Hepatocyte (in vitro differentiated cells): ENCODE data around the gene FBRSL1. TPM values are rescaled to one million over a fixed set of nuclear protein-coding genes. Genes with fewer than 3 reads are reported as not detected.

ENCODE experiments used
- DNase-seq: peaks from one replicate; pipeline ENCODE4 v3.0.0-alpha.2; 2016; ENCODE audit warnings: low spot score
- H2AFZ ChIP-seq: fragments of 200-600 bp; sonication (generic); 2 replicates; pipeline ENCODE4 v1.6.0; 2016; ENCODE audit warnings: antibody characterized with exemption, mild to moderate bottlenecking
- H3K27ac ChIP-seq: fragments of 200-600 bp; sonication (generic); 2 replicates; pipeline ENCODE4 v1.5.1; 2016; ENCODE audit warnings: mild to moderate bottlenecking
- H3K27me3 ChIP-seq: fragments of 200-600 bp; sonication (generic); 2 replicates; pipeline ENCODE4 v1.6.1; 2016
- H3K36me3 ChIP-seq: fragments of 200-600 bp; sonication (generic); replicated peaks from 2 replicates; pipeline ENCODE4 v1.5.1; 2016; ENCODE audit warnings: low read depth; ENCODE audit not compliant: insufficient read depth
- H3K4me1 ChIP-seq: fragments of 200-600 bp; sonication (generic); 2 replicates; pipeline ENCODE4 v1.5.1; 2016; ENCODE audit warnings: mild to moderate bottlenecking, moderate library complexity; ENCODE audit not compliant: insufficient read depth
- H3K4me2 ChIP-seq: fragments of 200-600 bp; sonication (generic); 2 replicates; pipeline ENCODE4 v1.6.0; 2016
- H3K4me3 ChIP-seq: fragments of 200-600 bp; sonication (generic); 2 replicates; pipeline ENCODE4 v1.5.1; 2016; ENCODE audit warnings: mild to moderate bottlenecking
- H3K79me2 ChIP-seq: fragments of 200-600 bp; sonication (generic); 2 replicates; pipeline ENCODE4 v1.6.0; 2017; ENCODE audit warnings: mild to moderate bottlenecking
- H3K9me2 ChIP-seq: fragments of 200-600 bp; sonication (generic); replicated peaks from 2 replicates; pipeline ENCODE4 v1.6.0; 2017; ENCODE audit warnings: mild to moderate bottlenecking; ENCODE audit not compliant: insufficient read depth
- H3K9me3 ChIP-seq: fragments of 200-600 bp; sonication (generic); 2 replicates; pipeline ENCODE4 v1.5.1; 2016; ENCODE audit warnings: low read depth, mild to moderate bottlenecking
- H4K20me1 ChIP-seq: fragments of 200-600 bp; sonication (generic); 2 replicates; pipeline ENCODE4 v1.6.0; 2016; ENCODE audit warnings: mild to moderate bottlenecking; ENCODE audit not compliant: insufficient read depth, poor library complexity, severe bottlenecking
- EZH2 ChIP-seq: fragments of 200-600 bp; sonication (generic); IDR thresholded peaks from 2 replicates; pipeline ENCODE4 v1.6.1; 2016; ENCODE audit warnings: antibody characterized with exemption, mild to moderate bottlenecking, borderline replicate concordance
- EZH2phosphoT487 ChIP-seq: fragments of 200-600 bp; sonication (generic); IDR thresholded peaks from one replicate; pipeline ENCODE4 v1.6.1; 2018; ENCODE audit warnings: antibody characterized with exemption, mild to moderate bottlenecking, low read depth, moderate library complexity; ENCODE audit not compliant: unreplicated experiment, severe bottlenecking
- WGBS: methylation state at CpG from one replicate; pipeline ENCODE4 v1.1.6; 2016; ENCODE audit warnings: low lambda C conversion rate; ENCODE audit errors: missing lambda C conversion rate; 5-methylcytosine and 5-hydroxymethylcytosine counted together
- polyA plus RNA-seq: library from polyadenylated mRNA; unstranded; fragments of >200 nt; fragmentation: Nextera tagmentation; extraction: Ambion mirVana; gene quantifications from 2 replicates; pipeline ENCODE4 v1.2.1, GENCODE V29; 2016
- total RNA-seq: library from RNA; depleted of rRNA; stranded (reverse); fragments of >200 nt; gene quantifications from 2 replicates; pipeline ENCODE4 v1.2.3, GENCODE V29; 2014
- TF ChIP-seq, protein P1 (sequence below): fragments of 200-600 bp; sonication (generic); IDR thresholded peaks from 2 replicates; pipeline ENCODE4 v1.5.1; 2016; ENCODE audit warnings: antibody characterized with exemption, mild to moderate bottlenecking; ENCODE audit not compliant: poor library complexity

FBRSL1 gene
- total and polyA plus RNA-seq, 2 experiments from 2014 or later: 18.5 to 61.1 TPM

DNA sequence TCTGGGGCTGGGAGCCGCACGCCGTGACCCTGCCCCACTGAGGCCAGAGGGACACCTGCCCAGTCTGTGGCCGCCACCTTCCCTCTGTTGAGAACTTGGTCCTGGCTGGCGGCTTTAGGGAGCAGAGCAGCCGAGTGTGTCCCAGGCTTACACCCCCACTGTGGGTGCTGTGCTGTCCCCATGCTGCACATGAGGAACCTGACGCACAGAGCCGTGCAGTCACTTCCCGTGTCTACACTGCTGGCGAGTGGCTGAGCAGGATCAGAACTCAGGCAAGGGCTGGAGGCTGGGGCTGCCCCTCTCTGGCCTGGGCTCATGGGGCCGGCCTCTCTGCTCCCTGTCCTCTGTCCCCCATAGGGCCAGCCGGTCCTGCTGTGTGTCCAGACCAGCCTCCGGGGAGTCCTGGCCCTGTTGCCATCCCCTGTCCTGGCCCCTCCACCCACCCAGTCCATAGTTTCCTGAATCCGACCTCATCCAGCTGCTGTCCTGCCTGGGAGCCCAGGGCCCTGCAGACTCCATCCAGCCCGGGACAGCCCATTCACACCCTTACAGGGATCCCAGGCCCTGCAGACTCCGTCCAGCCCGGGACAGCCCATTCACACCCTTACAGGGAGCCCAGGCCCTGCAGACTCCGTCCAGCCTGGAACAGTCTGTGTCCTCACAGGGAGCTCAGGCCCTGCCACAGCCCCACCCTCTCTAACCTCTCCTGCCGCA is 10.3 kb downstream of the FBRSL1 start:
- peaks cover 98% of the 10 kb centered on the region for H3K79me2 ChIP-seq

DNA sequence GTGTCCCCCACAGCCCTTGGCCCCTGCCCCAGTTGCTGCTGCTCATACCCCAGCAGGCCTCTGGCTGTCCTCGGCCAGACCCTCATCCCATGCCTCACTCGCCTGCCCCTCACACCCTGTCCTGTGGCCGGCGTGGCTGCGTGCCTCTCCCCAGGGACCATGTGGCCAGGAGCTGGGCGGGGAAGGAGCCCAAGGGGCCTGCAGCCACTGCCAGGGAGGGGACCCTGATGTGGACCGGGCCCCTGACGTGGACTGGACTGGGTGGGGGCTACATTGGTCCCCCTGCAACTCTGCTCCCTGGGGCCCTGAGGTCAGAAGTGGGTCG is 10.9 kb downstream of the FBRSL1 start:
- Histone ChIP-seq H3K9me3 (no peaks in the 10 kb centered on the region), H3K4me2 (no peak overlapping the region), H3K27me3 (no peaks in the 10 kb centered on the region), H2AFZ (no peak overlapping the region), H4K20me1 (peaks cover 98% of the 10 kb centered on the region), H3K4me1 (peaks cover 27% of the 10 kb centered on the region), H3K27ac (no peak overlapping the region), H3K36me3 (no peaks in the 10 kb centered on the region), H3K4me3 (no peak overlapping the region), H3K9me2 (no peaks in the 10 kb centered on the region), H3K79me2 (peaks cover 98% of the 10 kb centered on the region)
- 96% methylated on average over 8 of the region's 9 CpGs for WGBS
- DNase-seq: no peak
- TF ChIP-seq, protein P1, sequence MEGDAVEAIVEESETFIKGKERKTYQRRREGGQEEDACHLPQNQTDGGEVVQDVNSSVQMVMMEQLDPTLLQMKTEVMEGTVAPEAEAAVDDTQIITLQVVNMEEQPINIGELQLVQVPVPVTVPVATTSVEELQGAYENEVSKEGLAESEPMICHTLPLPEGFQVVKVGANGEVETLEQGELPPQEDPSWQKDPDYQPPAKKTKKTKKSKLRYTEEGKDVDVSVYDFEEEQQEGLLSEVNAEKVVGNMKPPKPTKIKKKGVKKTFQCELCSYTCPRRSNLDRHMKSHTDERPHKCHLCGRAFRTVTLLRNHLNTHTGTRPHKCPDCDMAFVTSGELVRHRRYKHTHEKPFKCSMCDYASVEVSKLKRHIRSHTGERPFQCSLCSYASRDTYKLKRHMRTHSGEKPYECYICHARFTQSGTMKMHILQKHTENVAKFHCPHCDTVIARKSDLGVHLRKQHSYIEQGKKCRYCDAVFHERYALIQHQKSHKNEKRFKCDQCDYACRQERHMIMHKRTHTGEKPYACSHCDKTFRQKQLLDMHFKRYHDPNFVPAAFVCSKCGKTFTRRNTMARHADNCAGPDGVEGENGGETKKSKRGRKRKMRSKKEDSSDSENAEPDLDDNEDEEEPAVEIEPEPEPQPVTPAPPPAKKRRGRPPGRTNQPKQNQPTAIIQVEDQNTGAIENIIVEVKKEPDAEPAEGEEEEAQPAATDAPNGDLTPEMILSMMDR: no peak
- no peak for TF ChIP-seq EZH2phosphoT487
- TF ChIP-seq EZH2: no peak

More for the DNA sequence above, 10.3 kb downstream of the FBRSL1 start:
- Histone ChIP-seq H3K9me2 (no peaks in the 10 kb centered on the region), H2AFZ (no peak overlapping the region), H3K9me3 (no peaks in the 10 kb centered on the region), H3K4me2 (no peak overlapping the region), H4K20me1 (peaks cover 98% of the 10 kb centered on the region), H3K4me1 (peaks cover 25% of the 10 kb centered on the region), H3K4me3 (no peak overlapping the region), H3K27ac (no peak overlapping the region), H3K36me3 (no peaks in the 10 kb centered on the region), H3K27me3 (no peaks in the 10 kb centered on the region)
- no peak for DNase-seq
- WGBS: 86% methylated on average over 19 of the region's 19 CpGs
- TF ChIP-seq, protein P1: no peak
- TF ChIP-seq EZH2phosphoT487: no peak
- no peak for TF ChIP-seq EZH2

DNA sequence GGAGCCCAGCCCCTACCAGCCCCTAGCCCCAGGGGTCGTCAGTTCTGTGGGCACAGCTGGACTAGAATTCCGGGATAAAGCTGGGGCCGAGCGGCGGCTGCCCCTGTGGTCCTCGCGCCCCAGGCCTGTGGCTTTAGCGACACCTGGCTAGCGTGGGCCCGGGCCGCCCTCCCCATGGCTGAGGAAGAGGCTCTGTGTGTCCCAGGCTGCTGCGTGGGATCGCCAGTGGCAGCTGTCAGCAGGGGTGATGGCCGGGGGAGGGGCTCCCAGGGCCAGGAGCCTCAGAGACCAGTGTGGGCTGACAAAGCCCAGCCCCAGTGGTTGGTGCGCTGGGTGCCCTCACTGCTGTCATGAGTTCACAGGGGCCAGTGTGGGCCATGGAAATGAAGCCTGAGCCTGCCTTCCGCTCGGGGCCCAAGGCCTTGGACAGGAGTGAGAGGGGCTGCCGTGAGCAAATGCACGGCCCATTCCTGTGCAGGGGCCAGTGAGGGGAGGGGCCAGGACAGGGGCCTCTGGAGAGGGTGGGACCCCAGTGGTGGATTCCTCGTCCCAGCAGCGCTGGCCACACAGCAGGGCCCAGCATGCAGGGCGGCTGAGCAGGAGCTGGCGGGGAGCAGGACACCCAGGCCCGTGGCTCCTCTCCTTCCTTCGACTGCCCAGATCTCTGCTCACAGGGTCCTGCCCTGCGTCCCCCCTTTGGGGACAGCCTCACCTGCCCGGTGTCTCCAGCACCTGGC is 11.4 kb downstream of the FBRSL1 start:
- Histone ChIP-seq H3K4me3 (no peak overlapping the region), H3K36me3 (no peaks in the 10 kb centered on the region), H3K27me3 (no peaks in the 10 kb centered on the region), H3K79me2 (peaks cover 98% of the 10 kb centered on the region), H4K20me1 (peaks cover 98% of the 10 kb centered on the region), H2AFZ (no peak overlapping the region), H3K9me2 (no peaks in the 10 kb centered on the region), H3K4me1 (peaks cover 30% of the 10 kb centered on the region), H3K9me3 (no peaks in the 10 kb centered on the region), H3K4me2 (no peak overlapping the region), H3K27ac (no peak overlapping the region)
- no peak for DNase-seq
- TF ChIP-seq EZH2 (no peak), EZH2phosphoT487 (no peak)
- TF ChIP-seq, protein P1: no peak
- 76% methylated on average over 25 of the region's 27 CpGs for WGBS
